Activated B cell treated with CpG ODN at 0.5 μM for 24 hours (primary cell): ENCODE results near the gene PKHD1. TPM values are rescaled to one million over a fixed set of nuclear protein-coding genes. Genes with fewer than 3 reads are reported as not detected.

ENCODE experiments used
- ATAC-seq: fragments of 200-7000 bp; cut with Tn5 transposase; one replicate; pipeline ENCODE4 v1.10.0; 2021; ENCODE audit warnings: low read depth, mild to moderate bottlenecking, moderate library complexity
- CTCF ChIA-PET: fragments of 350-600 bp; sonication (Branson Sonifier 250); formaldehyde crosslinking; loops from one replicate; lab custom pipeline; 2021; ENCODE audit warnings: antibody characterized with exemption; lab: Charles Lee
- POLR2A ChIA-PET: fragments of 350-600 bp; sonication (Branson Sonifier 250); formaldehyde crosslinking; loops from one replicate; lab custom pipeline; 2021; ENCODE audit warnings: antibody characterized with exemption; lab: Charles Lee
- DNase-seq: peaks from one replicate; pipeline ENCODE4 v3.0.0; 2022
- H3K27ac Mint-ChIP-seq: one replicate; pipeline ENCODE4 v1.8.0; 2020; ENCODE audit warnings: mixed read lengths
- H3K27me3 Mint-ChIP-seq: one replicate; pipeline ENCODE4 v1.8.0; 2021; ENCODE audit warnings: mixed read lengths
- H3K36me3 Mint-ChIP-seq: one replicate; pipeline ENCODE4 v1.8.0; 2021; ENCODE audit warnings: low read depth, mixed read lengths
- H3K4me1 Mint-ChIP-seq: one replicate; pipeline ENCODE4 v1.8.0; 2021; ENCODE audit warnings: mixed read lengths
- H3K4me3 Mint-ChIP-seq: one replicate; pipeline ENCODE4 v1.8.0; 2020; ENCODE audit warnings: mild to moderate bottlenecking, mixed read lengths
- H3K9me3 Mint-ChIP-seq: one replicate; pipeline ENCODE4 v1.8.0; 2020; ENCODE audit warnings: mixed read lengths
- intact Hi-C: fragments of 100-400 bp; cut with micrococcal nuclease; formaldehyde crosslinking; loops from one replicate; pipeline ENCODE4 v1.15.1; 2024
- total RNA-seq: library from RNA; stranded (reverse); gene quantifications from 2 replicates; pipeline ENCODE4 v1.2.3, GENCODE V29; 2022
- TF ChIP-seq, protein P1 (sequence below): fragments of 200-600 bp; IDR thresholded peaks from one replicate; pipeline ENCODE4 v1.8.0; 2022; ENCODE audit warnings: antibody characterized with exemption, mild to moderate bottlenecking

PKHD1 gene
- total RNA-seq, 1 donor from 2014 or later: not detected

DNA sequence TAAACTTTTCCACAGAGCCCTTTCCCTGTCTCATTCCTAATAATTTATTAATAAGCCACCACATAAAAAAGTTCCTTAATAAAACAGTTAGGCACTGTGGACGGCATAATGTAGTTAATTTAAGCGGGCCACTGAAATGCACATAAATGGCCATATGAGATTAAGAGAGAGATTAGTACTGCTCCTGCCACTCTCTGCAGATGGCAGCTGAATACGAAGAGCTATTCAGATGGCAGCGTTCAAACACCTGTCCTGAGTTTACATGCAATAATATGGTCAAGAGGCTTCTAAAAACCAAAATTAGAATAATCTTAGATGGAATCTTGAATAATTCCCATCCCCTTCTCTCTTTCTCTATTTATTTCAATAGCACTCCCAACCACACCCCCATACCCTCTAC lies 461.8 kb downstream of the PKHD1 start:
- TF ChIP-seq, protein P1, sequence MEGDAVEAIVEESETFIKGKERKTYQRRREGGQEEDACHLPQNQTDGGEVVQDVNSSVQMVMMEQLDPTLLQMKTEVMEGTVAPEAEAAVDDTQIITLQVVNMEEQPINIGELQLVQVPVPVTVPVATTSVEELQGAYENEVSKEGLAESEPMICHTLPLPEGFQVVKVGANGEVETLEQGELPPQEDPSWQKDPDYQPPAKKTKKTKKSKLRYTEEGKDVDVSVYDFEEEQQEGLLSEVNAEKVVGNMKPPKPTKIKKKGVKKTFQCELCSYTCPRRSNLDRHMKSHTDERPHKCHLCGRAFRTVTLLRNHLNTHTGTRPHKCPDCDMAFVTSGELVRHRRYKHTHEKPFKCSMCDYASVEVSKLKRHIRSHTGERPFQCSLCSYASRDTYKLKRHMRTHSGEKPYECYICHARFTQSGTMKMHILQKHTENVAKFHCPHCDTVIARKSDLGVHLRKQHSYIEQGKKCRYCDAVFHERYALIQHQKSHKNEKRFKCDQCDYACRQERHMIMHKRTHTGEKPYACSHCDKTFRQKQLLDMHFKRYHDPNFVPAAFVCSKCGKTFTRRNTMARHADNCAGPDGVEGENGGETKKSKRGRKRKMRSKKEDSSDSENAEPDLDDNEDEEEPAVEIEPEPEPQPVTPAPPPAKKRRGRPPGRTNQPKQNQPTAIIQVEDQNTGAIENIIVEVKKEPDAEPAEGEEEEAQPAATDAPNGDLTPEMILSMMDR: no peak
- H3K27ac Mint-ChIP-seq: no peak overlapping the region
- no peaks in the 10 kb centered on the region for H3K27me3 Mint-ChIP-seq
- H3K4me3 Mint-ChIP-seq: no peak overlapping the region
- intact Hi-C loops: no loop called here
- ATAC-seq (no peak), DNase-seq (no peak)
- H3K4me1 Mint-ChIP-seq: no peaks in the 10 kb centered on the region
- CTCF ChIA-PET: no interaction called here
- H3K36me3 Mint-ChIP-seq: no peaks in the 10 kb centered on the region
- H3K9me3 Mint-ChIP-seq: no peaks in the 10 kb centered on the region
- POLR2A ChIA-PET: no interaction called here

DNA sequence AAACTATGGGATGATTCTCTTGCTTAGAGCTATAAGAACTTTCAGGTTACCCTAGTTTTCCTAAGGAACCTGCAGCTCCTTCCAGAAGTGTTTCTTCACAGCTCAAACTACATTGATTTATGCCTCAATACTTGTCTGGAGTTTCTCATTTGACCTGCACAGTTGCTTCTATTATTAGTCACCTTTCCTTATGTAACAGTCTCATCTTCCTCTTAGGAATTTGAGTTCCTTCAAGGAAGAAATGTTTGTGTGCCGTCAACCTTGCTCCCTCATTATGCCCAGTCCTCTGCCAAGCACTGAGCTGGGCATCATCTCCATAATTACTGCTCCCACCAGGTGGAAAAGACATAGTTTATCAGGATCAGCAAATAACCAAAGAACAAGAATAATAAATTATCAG lies 466.4 kb downstream of the PKHD1 start:
- Mint-ChIP-seq H3K27me3 (no peaks in the 10 kb centered on the region), H3K9me3 (no peaks in the 10 kb centered on the region), H3K27ac (no peak overlapping the region), H3K4me1 (no peaks in the 10 kb centered on the region), H3K36me3 (no peaks in the 10 kb centered on the region), H3K4me3 (no peak overlapping the region)
- ATAC-seq (no peak), DNase-seq (no peak)
- TF ChIP-seq, protein P1: no peak
- intact Hi-C loops: no loop called here
- ChIA-PET POLR2A (no interaction called here), CTCF (no interaction called here)

DNA sequence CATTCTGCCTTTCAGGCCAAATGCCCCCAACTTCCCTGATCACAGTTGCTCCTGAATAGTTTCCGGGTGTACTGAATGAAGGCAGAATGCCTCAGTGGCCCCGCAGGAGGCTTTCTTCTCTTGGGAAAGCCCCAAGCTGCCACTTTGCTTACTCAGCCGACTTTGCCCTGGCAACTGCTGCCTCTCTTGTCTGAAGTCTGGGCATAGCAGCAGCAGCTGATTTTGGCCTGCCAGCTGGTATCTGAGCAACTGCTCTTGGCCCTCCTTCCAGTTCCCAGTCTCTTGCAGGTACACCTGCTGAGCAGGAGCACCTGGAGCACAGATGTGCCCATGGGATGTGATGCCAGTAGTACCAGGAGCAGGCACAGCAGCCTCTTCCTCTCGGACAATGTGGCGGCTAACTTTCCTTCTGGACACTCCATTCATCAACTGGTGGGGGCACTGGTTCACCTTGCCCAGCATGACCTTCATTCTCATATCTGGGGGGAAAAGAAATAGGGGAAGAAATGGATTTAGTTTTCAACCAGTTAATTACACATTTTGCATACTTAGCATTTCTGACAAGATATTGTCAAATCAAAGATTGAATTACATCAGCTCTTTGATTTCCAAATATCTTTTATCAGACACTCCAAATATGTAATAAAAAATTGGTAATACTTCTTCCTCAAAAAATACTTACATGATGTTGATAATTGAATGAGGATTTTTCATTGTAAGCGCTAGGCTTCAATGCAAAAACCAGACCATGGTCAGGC lies 468.2 kb downstream of the PKHD1 start:
- ChIA-PET POLR2A (no interaction called here), CTCF (interaction anchor here (1.0 to 1.6 kb wide), 2 partner anchors 12 to 15 kb away, joined by 3 to 6 read pairs; no protein-coding TSS in a partner anchor)
- intact Hi-C loops: no loop called here
- H3K9me3 Mint-ChIP-seq: no peaks in the 10 kb centered on the region
- H3K36me3 Mint-ChIP-seq: no peaks in the 10 kb centered on the region
- no peaks in the 10 kb centered on the region for H3K27me3 Mint-ChIP-seq
- TF ChIP-seq, protein P1: no peak
- no peak for ATAC-seq
- H3K4me1 Mint-ChIP-seq: no peaks in the 10 kb centered on the region
- H3K4me3 Mint-ChIP-seq: no peak overlapping the region
- DNase-seq: no peak
- no peak overlapping the region for H3K27ac Mint-ChIP-seq

DNA sequence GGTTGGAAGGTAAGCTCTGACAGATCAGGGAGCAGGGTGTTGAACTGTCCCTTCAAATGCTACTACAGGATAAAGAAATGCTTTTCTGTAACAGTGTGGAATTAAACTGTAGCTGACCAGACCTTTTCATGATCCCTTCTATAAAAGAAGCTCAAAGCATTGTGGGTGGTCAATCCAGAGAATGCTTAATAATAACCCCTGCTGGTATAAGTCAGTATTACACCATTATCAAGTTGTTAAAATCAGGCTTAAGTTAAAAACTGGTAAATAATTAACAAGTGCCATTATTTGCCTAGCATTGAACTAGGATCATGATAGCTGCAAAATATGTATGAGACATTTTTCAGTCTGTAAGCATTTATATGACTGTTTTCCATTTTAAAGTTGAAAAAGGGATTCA lies 468.9 kb downstream of the PKHD1 start:
- Mint-ChIP-seq H3K36me3 (no peaks in the 10 kb centered on the region), H3K27ac (no peak overlapping the region), H3K27me3 (no peaks in the 10 kb centered on the region), H3K9me3 (no peaks in the 10 kb centered on the region), H3K4me1 (no peaks in the 10 kb centered on the region), H3K4me3 (no peak overlapping the region)
- POLR2A ChIA-PET: no interaction called here
- TF ChIP-seq, protein P1: no peak
- CTCF ChIA-PET: interaction anchor here (1.0 to 1.6 kb wide), 2 partner anchors 11 to 15 kb away, joined by 3 to 6 read pairs; no protein-coding TSS in a partner anchor
- ATAC-seq (no peak), DNase-seq (no peak)
- intact Hi-C loops: no loop called here

DNA sequence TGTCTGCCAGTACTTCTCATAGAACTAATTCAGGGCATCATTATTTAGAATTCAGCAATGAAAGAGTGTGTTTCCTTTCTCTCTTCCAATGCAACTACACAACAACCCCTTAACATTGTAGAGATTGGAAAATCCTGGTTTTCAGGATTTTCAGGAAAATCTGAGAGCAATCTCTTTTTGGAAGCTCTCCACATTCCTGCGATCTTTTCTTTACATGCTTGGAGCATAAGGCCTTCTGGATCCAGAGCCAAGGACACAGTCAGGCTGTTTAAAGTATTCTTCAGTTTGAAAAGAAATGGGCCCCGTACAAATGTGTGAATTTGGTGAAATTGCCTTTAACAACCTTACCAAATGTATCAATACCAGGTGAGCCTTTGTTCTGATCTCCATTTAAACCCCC lies 469.7 kb downstream of the PKHD1 start:
- intact Hi-C loops: no loop called here
- Mint-ChIP-seq H3K36me3 (no peaks in the 10 kb centered on the region), H3K27me3 (no peaks in the 10 kb centered on the region), H3K27ac (no peak overlapping the region), H3K4me3 (no peak overlapping the region), H3K4me1 (no peaks in the 10 kb centered on the region), H3K9me3 (no peaks in the 10 kb centered on the region)
- no peak for ATAC-seq
- no peak for DNase-seq
- ChIA-PET POLR2A (no interaction called here), CTCF (no interaction called here)
- TF ChIP-seq, protein P1: no peak
